ENCODE measurements around the gene EEPD1. TPM values are rescaled to one million over a fixed set of nuclear protein-coding genes. Genes with fewer than 3 reads are reported as not detected.
"Not testable (repeated sequence)": the region's sequence is repeated elsewhere in the genome, so short reads cannot be mapped to it uniquely, and the experiment has no call there.

EEPD1 gene
- total RNA-seq, result 10.0 TPM
- long read RNA-seq, full-length matches to known transcripts, result 54 of 57 reads
- long read RNA-seq, partial matches to known transcripts, result 2 of 57 reads
- long read RNA-seq, other reads (novel, unspliced or antisense), result 1 of 57 reads

DNA sequence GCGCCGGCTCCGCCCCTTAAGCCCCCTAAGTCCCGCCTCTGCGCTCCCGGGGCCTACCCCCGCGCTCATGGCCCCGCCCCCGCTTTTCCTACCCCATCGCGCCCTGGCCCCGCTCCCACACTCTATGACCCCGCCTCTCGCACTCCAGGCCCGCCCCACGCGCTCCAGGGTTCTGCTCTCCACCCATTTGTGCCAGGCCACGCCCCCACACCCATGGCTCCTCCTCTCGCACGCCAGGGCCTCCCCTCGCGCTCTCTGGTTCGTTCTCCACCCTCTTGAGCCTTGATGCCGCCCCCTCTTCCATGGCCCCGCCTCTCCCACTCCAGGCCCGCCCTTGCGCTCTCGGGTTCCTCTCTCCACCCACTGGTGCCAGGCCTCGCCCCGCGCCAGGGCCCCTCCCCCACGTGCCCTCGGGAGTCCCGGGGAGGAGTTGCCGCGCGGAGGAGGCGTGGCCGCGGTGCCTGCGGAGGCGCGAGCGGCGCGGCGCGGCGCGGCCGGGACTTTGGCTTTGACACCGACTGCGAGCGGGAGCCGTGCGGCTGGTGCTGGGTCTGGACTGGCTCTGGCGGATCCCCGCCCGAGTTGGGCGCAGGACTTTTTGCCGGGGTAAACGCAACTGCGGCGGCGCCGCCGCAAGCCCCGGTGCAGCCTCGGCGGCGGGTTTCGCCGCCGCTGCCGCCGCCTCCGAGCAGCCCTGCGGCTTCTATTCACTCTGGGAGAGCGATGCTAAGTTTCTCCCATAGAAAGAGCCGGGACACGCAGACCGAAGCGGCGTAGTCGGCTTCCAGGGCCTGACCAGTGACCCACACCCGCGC lies at the start of gene EEPD1:
EEPD1 (plus strand) TSS at position 499 of the 815 bp plus-strand sequence. CDS start 1,071 bp downstream, outside the sequence.
- intact Hi-C loops (cut with DNase I), result loop anchor here (5.0 kb wide), 1 partner anchor 139 kb away; no protein-coding TSS in a partner anchor
- DNase-seq, result peak; percentile 100

DNA sequence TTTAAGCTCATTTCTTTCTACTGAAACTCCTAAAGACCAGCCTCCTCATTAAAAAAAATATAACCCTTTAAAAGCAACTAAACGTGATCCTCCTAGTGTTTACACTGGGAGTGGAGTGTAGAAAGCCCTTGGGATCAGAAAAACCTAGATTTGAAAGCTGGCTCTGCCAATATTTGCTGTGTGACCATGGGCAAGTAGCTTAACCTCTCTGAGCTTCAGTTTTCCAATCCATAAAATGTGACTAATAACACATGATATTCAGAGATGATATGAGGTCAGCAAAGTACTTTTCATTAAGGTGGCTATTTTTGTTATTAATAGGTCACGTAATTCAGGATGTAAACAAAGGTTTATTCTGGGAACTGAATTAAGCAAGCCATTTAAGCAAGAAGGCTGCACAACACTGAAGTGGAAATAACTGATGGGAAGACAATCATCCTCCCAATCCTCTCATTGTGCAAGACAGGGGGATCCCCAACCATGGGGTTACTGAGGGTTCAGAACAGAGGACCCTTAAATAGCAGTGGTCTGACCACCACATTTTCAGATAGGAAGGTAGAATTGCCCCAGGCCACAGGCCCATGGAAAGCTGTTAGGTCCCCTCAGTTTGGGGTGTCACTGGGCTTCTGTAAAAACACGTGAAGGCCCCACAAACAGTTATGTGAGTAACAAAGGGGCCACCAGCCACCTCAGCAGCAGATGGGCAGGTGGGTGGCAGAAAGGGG lies 49.1 kb upstream of the EEPD1 start:
- DNase-seq (no peak), ATAC-seq (ENCODE audit: poor library complexity) (no peak)
- intact Hi-C loops (cut with DNase I), result no loop called here

More for the DNA sequence above, at the start of gene EEPD1:
- peak; percentile 95 for ATAC-seq (ENCODE audit: poor library complexity)

DNA sequence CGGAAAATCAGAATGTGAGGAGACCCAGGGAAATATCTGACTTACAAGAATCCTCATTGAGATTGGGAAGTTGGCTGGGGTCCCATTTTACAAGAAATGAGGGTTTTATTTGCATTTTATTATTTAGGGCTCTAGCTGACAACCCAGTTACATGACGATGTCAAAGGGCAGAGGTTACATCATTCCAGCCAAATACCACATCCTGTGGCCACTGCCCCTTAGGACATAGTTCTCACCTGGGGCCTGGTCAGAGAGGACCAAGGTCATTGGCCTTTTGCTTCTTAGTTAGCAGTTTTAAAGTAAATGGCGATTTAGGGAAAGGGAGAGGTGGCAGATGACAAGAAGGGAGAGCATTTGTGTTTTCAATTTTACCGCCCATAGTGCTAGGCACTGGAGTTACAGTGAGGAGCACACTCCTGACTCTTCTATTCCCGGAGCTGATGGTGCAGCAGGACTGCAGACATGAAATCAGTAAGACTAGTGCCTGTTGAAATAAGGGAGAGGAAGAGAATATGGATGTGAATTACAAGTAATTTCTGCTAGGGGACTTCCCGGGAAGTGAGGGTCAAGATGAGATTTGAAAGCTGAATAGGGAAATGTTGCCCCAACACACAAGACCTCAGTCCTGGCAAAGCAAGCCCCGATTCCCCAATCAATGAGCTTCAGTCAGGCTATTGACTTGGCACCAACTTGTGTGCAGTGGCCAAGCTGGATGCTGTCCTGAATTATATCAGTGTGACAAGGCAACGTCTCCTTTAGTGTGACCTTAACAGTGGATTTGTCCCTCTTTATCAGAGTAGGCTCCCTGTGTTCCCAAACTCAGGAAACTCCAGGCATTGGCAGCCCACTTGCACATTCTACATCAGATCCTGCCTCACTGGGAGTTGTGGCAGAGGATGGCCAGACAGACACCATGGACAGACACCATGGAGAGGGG lies 45.8 kb upstream of the EEPD1 start:
- intact Hi-C loops (cut with DNase I); DNase-seq: not testable (repeated sequence)
- peak; percentile 71 for ATAC-seq (ENCODE audit: poor library complexity)

DNA sequence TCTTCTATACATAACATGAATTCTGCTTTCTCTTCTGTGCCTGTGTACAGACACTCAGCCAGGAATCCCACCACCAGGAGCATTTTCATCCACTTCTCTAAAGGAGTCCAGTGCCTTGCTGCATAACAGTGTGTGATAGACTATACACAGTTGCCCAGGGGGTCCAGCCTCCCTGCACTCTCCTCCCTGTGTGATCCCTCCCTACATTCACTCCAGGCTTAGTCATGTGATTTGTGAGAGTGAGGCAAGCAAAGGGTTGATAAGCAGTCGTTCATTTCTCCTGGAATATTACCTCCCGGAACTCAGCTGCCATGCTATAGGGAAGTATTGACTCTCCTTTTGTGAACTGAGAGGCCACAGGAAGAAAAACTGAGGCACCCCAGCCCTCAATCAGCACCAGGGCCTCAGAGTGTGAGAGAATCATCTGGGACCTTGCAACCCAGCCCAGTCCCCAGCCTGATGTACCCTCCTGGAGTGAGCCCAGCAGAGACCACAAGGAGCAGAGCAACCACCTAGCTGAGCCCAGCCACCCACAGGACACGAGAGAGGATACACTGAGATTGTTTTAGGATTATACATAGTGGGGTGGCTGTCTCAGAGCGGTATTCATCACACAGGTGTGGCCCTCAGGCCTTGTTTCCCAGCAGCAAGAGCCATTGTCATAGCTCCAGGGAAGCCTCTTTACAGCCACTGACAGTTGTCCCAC lies 45.0 kb upstream of the EEPD1 start:
- DNase-seq, result no peak
- peak; percentile 31 for ATAC-seq (ENCODE audit: poor library complexity)
- intact Hi-C loops (cut with DNase I), result no loop called here

DNA sequence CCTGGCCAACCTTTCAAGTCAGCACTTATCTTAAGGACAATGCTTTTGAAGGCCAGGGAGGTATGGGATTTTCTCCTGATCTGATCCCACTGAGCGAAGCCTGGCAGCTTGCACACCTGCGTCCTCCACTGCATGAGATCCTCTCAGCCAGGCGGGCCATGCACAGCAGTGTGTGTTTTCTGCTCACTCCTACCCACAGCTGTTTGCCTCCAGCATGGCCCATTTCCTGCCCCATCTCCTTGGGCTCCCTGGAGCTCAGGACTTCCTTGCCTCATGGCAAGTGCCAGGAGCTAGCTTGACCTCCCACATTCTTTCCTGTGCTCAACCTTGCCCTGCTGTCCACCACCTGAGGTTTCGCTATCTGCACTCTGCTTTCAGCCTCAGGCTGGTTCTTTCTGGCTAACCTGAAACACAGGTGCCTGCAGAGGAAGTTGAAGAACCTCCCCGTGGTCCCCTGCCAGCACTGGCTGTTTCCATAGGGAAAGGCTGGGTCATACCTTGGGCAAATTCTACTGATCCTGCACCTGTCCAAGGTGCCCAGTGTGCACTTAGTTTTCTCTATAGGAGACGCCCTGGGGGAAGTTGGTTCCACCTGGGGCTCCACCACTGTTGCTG lies 43.9 kb upstream of the EEPD1 start:
- intact Hi-C loops (cut with DNase I), result no loop called here
- ATAC-seq (ENCODE audit: poor library complexity) (no peak), DNase-seq (no peak)

DNA sequence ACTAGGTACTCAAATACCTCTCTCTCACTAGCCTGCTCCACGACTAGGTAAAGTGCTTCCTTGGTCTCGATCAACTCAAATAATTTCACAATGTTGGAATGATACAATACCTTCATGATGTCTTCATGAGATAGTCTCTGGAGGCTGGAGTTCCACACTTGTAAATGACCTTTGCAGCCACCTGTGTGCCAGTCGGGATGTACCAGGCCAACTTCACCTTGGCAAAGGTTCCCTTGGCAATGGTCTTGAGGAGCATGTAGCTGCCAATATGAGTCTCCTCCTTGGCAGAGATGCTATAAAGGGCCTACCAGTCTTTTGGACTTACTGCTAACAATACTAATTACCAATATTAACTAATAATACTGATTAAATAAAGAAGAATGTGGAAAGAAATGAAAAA lies 42.5 kb upstream of the EEPD1 start:
- intact Hi-C loops (cut with DNase I), result no loop called here
- DNase-seq (no peak), ATAC-seq (ENCODE audit: poor library complexity) (no peak)

DNA sequence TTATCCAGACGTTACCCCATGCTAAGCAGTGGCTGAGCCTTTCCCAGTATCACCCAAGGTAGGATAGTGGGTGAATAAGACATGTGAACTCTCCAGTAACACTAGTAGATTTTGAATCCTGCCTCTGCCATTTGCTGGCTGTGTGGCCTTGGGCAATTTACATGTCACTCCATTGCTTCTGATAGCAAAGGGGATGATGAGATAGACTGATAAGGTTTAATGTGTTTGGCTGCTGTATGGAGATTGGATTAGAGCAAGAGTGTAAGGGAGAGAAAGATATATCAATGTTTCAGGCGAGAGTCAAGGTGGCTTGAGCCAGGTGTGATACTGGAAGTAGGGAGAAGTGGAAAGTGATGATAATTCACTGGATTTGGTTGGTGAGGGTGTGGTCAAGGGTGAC lies 40.1 kb upstream of the EEPD1 start:
- intact Hi-C loops (cut with DNase I), result no loop called here
- ATAC-seq (ENCODE audit: poor library complexity) (no peak), DNase-seq (no peak)

DNA sequence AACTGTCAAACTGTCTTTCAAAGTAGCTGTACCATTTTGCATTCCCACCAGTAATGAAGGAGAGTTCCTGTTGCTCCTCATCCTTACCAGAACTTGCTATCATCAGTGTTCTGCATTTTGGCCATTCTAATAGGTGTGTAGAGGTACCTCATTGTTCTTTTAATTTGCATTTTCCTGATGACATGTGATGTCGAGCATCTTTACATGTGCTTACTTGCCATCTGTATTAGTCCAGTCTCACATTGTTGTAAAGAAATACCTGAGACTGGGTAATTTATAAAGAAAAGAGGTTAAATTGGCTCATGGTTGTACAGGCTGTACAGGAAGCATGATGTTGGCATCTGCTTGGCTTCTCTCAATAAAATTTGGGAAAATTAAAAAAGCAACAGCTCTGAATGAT lies 38.7 kb upstream of the EEPD1 start:
- ATAC-seq (ENCODE audit: poor library complexity) (no peak), DNase-seq (no peak)
- intact Hi-C loops (cut with DNase I), result no loop called here

DNA sequence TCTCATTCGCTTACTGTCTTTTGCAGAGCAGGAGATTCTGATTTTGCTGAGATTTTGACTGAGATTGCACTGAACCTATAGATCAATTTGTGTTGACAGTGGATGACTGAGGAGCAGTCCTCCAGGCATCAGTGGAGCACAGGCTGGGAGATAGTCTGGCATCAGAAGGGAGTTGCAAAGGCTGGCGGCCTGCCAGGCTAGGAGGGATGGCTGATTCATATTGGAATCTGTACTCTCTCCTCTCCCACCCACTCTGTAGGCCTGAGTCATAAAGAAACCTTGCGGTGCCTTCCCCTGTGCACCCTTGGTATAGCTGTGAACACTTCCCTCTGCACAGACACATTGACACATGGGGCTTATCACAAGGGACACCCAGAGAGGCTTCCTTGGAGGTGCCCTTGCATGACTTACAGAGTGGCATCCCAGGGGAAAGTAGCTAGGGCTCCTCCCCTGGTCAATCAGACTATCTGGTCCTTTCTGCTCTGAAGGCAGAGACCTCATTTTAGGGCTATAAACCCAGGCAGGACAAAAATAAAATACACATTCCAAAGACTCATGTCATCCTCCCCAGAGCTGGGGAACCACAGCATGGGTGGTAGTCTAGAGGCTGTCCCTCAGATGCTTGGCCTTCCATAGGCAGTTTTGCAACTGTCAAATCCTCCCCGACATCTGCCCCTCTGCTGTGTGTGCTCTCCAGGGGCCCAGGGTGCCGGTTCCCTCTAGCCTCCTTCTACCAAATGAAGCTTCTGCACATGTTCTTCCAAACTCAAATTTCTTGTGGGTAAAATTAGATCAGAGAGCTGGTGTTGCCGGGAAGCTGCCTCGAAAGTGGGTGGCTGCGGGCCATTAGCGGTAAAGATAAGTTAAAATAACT lies 37.4 kb upstream of the EEPD1 start:
- ATAC-seq (ENCODE audit: poor library complexity), result peak; percentile 56
- peak; percentile 75 for DNase-seq
- intact Hi-C loops (cut with DNase I), result no loop called here

DNA sequence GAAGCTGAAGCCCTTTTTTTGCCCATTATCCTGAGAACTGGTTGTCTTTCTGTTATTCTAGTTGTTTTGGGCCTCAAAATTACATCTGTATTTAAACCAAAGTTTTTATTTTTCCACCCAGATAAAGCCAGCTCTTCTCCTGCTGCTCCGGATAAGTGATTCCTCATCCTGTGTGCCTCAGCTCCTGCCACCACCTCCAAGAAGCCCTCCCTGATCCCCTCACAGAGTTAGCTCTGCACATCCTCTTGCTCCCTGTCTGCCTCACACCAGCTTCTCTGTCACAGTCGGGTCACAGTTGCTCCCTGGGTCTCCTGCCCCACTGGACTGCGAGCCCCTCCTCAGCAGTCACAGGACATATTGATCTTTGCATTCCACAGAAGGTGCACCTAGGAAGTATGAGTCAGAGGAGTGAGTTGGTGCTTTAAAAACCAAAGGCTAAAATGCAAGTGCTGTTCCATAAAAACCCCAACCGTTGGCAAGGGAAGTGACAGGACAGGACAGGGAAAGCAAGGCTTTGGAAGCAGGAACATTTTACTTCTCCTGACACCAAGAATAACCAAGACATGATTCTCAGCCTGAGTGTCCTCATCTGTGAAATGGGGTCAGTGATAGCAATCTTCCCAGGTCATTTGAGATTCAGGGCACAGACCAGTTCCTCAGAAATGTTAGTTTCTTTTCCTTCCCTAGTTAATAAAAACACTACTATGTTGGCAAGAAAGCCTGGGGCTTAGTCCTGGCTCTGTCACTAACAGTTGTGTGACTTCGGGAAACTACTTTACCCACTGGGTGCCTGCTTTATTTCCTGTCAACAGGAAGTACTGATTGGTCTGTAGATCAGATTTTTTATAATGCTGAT lies 36.5 kb upstream of the EEPD1 start:
- no peak for ATAC-seq (ENCODE audit: poor library complexity)
- intact Hi-C loops (cut with DNase I), result no loop called here
- no peak for DNase-seq

DNA sequence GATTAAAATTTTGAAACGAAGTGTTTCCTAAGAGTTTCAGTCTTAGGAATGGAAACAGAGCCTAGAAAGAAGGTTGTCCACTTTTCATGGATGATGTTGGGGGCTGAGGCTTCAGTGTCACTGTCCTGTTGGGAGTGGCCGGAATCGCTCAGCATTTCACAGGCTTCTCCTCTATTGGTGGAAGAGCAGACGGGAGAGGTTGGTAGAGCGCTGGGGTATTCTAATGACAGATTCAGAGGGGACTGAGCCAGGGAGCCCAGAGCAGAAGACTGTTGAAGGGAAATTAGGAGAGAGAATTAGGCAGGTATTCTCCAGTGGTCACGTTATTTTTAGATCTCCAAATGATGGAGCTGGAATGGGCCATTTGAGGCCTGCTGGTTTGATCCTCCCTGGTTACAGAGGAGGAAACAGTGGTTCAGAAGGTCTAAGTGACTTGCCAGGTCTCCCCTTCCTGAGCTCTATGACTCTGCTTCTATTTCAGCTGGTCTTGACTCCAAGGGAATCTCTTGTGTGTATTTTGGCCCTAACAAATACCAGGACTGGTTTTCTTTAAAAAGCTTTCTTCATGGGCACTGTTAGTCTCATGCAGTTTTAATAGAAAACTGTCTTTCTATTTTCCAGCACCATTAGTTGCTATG lies 35.7 kb upstream of the EEPD1 start:
- intact Hi-C loops (cut with DNase I), result no loop called here
- DNase-seq (no peak), ATAC-seq (ENCODE audit: poor library complexity) (no peak)

DNA sequence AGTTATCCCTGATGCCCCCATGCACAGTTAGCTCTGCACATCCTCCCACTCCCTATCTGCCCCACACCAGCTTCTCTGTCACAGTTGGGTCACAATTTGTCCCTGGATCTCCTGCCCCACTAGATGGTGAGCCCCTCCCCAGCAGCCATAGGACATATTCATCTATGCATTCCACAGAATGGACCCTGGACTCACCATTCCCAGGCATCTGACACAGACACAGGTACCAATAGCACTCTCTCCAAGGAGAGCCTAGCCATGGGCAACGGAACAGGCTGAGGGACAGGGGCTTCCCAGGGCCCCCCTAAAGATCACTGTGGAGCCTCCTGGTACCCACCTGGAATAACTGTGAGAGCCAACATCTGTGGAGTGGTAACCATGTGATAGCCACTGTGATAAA lies 34.7 kb upstream of the EEPD1 start:
- intact Hi-C loops (cut with DNase I), result no loop called here
- DNase-seq (no peak), ATAC-seq (ENCODE audit: poor library complexity) (no peak)

DNA sequence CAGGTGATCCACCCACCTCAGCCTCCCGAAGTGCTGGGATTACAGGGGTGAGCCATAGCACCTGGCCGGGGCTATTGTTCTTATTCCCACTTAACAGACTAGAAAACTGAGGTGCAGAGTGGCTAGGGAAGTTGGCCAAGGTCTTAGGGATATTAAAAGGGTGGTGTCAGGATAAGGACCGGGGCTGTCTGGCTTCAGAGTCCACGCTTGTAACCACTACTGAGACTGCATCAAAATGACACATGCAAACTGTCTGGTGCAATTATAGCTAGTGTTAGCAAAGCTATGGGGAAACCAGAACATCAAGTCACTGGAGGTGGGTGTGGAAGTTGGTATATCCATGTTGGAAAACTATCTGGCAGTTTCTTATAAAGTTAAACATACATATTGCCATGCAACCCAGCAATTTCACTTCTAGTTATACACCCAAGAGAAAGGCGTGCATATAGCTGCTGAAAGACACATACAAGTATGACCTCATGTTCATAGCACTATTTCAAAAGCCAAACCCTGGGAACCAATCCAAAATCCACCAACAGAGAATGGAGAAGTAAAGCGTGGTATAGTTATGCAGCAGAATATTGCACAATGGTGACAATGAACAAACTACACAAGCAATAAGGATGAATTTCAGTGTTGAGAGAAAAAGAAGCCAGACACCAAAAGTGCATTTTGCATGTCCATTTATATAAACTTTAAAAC lies 33.9 kb upstream of the EEPD1 start:
- ATAC-seq (ENCODE audit: poor library complexity) (peak; percentile 91), DNase-seq (no peak)
- intact Hi-C loops (cut with DNase I), result no loop called here

DNA sequence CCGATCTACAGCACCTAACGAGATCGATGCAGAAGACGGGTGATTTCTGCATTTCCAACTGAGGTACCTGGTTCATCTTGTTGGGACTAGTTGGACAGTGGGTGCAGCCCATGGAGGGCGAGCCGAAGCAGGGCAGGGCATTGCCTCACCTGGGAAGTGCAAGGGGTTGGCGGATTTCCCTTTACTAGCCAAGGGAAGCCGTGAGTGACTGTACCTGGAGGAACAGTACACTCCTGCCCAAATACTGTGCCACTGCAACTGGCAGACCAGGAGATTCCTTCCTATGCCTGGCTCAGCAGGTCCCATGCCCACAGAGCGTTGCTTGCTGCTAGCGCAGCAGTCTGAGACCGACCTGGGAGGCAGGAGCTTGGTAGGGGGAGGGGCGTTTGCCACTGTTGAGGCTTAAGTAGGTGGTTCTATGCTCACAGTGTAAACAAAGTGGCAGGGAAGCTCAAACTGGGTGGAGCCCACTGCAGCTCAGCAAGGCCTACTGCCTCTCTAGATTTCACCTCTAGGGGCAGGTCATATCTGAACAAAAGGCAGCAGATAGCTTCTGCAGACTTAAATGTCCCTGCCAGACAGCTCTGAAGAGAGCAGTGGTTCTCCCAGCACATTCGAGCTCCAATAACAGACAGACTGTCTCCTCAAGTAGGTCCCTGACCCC lies 32.9 kb upstream of the EEPD1 start:
- intact Hi-C loops (cut with DNase I); ATAC-seq (ENCODE audit: poor library complexity): not testable (repeated sequence)

More for the DNA sequence above, 32.9 kb upstream of the EEPD1 start:
- not testable (repeated sequence) for DNase-seq

Data from Right ventricle myocardium superior (tissue), 1 donor.